ENCODE data around the gene YY1AP1.
"Not testable (repeated sequence)": the region's sequence is repeated elsewhere in the genome, so short reads cannot be mapped to it uniquely, and the experiment has no call there.

Gene YY1AP1

GRCh38 chr1:155695072-155695471, 6.5 kb upstream of the YY1AP1 start:
- DNase-seq (ENCODE audit: low read depth) = no peak

- no peak for DNase-seq (ENCODE audit: low read depth)
Observed at GRCh38 chr1:155694167-155694566, 5.6 kb upstream of the YY1AP1 start.

GRCh38 chr1:155691992-155692528, 3.5 kb upstream of the YY1AP1 start:
- no peak for DNase-seq (ENCODE audit: low read depth)

- not testable (repeated sequence) for DNase-seq (ENCODE audit: low read depth)
Observed at GRCh38 chr1:155689081-155689607, 570 bp upstream of the YY1AP1 start, which contains the start of gene DAP3. Gene DAP3 (plus strand): TSS chr1:155689091. CDS start chr1:155709780, 20,689 bp downstream.

GRCh38 chr1:155687705-155688323, 760 bp downstream of the YY1AP1 start:
- DNase-seq (ENCODE audit: low read depth) = not testable (repeated sequence)

GRCh38 chr1:155681776-155682175, 6.8 kb downstream of the YY1AP1 start:
- DNase-seq (ENCODE audit: low read depth) = no peak

- DNase-seq (ENCODE audit: low read depth) = no peak
Observed at GRCh38 chr1:155680531-155680930, 8.0 kb downstream of the YY1AP1 start.

GRCh38 chr1:155678992-155679391, 9.6 kb downstream of the YY1AP1 start:
- not testable (repeated sequence) for DNase-seq (ENCODE audit: low read depth)

- DNase-seq (ENCODE audit: low read depth) = no peak
Observed at GRCh38 chr1:155678027-155678426, 10.5 kb downstream of the YY1AP1 start.

- no peak for DNase-seq (ENCODE audit: low read depth)
Observed at GRCh38 chr1:155673003-155673402, 15.6 kb downstream of the YY1AP1 start.

GRCh38 chr1:155671750-155672149, 16.8 kb downstream of the YY1AP1 start:
- no peak for DNase-seq (ENCODE audit: low read depth)

GRCh38 chr1:155669233-155670162, 19.1 kb downstream of the YY1AP1 start:
- no peak for DNase-seq (ENCODE audit: low read depth)

GRCh38 chr1:155661239-155661638, 27.3 kb downstream of the YY1AP1 start:
- not testable (repeated sequence) for DNase-seq (ENCODE audit: low read depth)

GRCh38 chr1:155657463-155657862, 31.1 kb downstream of the YY1AP1 start:
- DNase-seq (ENCODE audit: low read depth) = no peak

- DNase-seq (ENCODE audit: low read depth) = no peak
Observed at GRCh38 chr1:155652951-155653350, 35.6 kb downstream of the YY1AP1 start.

GRCh38 chr1:155651861-155652661, 36.5 kb downstream of the YY1AP1 start:
- DNase-seq (ENCODE audit: low read depth) = no peak

- no peak for DNase-seq (ENCODE audit: low read depth)
Observed at GRCh38 chr1:155650231-155650757, 38.3 kb downstream of the YY1AP1 start.

- DNase-seq (ENCODE audit: low read depth) = no peak
Observed at GRCh38 chr1:155649676-155650075, 38.9 kb downstream of the YY1AP1 start.

- DNase-seq (ENCODE audit: low read depth) = no peak
Observed at GRCh38 chr1:155648207-155649147, 40.1 kb downstream of the YY1AP1 start.

- no peak for DNase-seq (ENCODE audit: low read depth)
Observed at GRCh38 chr1:155646307-155646706, 42.3 kb downstream of the YY1AP1 start.

Measured in activated gamma-delta T cell treated with anti-CD3 and anti-CD28 coated beads, Interleukin-2, amount 50 U/mL, for 16 hours (primary cell).